COLO668 (cell line): ENCODE measurements around the gene CSF1.

Experiments used
- DNase-seq: peaks from one replicate; lab custom pipeline; 2025; ENCODE audit not compliant: unreplicated experiment; lab: John Stamatoyannopoulos, UW

CSF1 gene

DNA sequence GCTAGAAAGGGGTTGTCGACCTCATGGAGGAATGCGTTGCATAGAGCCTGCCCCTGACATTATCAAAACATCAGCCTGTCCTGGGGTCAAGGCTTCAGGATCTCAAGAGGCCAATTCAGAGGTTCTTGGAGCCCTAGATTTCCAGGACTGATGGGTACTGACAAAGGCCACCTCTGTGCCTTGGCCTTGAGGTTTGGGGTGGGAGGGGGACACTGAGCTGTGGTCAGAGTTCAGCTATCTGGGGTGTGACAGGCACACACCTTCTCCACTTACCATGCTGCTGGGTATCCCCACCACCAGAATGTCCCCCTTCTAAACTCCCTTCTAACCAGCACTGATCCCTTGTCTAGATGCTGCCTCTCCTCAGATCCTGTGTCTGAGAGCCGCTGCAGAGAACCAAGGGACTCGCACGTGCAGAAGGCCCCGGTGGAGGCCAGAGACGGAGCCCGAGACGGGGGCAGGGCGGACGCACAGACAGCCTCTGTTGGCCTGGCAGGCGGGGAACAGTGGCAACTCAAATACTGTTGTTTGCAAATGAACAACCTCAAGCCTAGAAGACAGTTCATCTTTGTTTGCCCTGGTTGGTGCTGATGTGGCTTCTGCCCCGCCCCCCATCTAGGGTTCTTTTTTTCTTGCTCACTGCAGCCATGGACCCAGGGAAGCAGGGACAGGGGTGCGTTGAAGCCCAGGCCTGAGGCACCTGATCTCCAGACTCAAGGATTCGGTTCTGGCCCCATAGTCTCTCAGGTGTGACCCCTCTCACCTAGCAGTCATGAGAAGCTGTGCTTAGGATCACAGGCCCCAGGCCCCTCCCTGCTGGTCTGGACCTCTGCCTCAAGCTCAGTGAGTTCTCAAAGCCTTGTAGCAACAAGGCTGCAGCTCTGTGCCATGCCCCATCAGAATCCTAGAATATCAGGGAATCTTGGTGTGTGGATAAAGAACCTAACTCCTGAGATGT, 28.1 kb upstream of the CSF1 start:
- DNase-seq = no peak

DNA sequence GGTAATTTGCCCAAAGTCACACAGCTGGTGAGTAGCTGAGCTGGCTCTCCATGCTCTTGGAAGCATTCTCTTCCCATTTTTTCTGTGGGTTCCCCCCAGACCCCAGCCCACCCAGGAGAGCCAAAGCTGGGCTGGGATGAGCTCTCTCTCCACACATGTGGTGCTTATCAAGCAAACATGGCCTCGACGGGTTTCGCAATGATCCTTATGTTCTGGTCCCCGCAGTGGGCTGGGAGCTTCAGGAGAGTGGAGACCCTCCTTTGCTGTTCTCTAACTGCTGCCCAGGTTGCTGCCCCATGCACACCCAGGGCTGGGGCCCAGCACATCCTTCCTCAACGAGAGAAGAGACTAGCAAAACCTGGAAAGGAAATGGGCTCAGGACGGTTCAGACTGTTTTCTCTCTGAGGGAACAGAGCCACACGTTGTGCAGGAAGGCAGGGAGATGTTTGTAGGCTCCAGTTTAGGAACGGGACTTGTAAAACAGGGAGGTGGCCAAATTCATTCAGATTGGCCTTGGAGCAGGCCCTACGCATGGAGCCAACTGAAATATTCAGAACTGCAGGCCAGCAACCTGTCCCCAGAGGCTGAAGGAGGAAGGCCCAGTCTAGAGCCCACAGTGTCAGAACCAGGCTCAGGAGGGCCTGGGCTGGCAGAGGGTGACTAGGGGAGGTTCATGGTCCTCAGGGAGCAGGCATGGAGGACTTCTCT, 27.2 kb upstream of the CSF1 start:
- no peak for DNase-seq

- DNase-seq = no peak
Observed at GRCh38 chr1:109884242-109884891, 26.3 kb upstream of the CSF1 start.

DNA sequence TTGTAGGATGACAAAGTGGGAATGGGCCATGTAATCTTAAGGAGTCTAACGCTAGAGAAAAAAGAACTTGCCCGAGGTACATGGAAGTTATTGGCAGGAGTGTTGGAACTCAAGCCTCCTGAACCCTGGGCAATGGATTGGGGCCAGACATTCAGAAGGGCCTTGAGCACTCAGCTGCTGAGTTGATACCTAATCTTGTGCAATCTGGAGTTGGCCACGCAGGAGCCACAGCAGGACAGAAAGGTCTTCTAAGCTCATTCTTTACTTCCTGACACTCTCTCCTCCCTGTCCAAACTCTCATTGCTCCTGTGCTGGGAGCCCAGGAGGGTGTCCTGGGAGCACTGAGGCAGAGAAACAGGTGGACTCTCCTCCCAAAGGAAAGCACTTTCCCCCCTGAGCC, 25.1 kb upstream of the CSF1 start:
- no peak for DNase-seq

DNA sequence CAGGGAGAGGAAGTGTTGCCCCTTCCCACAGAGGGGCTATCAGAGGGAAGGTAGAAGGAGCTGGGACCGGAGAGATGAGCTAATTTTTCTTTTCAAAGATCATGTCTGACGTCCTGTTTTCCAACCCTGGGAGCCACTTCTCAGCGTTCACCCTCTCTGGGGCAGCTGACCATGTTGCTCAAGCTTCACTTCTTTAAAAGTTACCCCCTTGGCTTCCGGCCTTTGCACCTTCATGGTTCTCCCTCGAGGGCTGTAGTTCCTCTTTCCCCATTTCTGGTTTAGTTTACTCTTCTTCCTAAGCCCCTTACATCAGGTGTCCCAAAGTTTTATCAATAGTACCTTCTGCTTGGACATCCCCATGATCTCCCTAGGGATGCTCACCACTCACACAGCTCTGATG, 23.8 kb upstream of the CSF1 start:
- no peak for DNase-seq

DNA sequence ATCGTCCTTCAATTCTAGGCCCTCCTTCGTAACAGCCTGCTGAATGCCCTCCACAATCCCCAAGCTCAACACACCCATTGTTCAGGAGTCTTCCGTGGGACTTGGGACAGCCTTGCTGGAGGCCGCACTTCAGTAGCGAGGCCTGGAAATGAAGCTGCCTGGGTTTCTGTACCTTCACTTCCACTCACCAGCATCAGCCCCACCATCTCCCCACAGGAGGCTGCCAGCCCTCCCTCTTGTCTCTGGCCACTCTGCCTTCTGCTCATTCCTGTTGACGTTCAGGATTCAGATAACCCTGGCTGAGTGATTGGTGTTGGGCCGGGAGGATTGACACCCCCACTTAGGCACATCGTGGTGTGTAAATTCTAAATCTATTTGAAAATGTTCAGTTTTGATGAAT, 23.4 kb upstream of the CSF1 start:
- DNase-seq = no peak

DNA sequence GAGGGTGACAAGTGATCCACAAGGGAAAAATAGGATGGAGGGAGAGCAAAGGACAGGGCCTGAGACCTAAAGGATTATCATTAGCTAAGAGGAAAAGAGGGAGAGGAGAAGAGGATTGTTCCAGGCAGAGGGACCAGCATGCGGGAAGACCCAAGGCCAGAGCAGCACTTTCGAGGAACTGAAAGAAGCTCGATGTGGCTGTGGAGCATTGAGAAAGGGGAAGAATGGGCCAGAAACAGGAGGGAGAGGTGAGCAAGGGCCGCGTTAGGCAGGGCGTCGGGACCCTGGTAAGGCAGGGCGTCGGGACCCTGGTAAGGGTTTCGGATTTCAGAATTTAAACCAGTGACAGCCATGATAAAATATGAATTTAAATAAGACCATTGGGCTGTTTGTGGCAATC, 22.8 kb upstream of the CSF1 start:
- DNase-seq = no peak

- no peak for DNase-seq
Observed at GRCh38 chr1:109889094-109889493, 21.6 kb upstream of the CSF1 start.

DNA sequence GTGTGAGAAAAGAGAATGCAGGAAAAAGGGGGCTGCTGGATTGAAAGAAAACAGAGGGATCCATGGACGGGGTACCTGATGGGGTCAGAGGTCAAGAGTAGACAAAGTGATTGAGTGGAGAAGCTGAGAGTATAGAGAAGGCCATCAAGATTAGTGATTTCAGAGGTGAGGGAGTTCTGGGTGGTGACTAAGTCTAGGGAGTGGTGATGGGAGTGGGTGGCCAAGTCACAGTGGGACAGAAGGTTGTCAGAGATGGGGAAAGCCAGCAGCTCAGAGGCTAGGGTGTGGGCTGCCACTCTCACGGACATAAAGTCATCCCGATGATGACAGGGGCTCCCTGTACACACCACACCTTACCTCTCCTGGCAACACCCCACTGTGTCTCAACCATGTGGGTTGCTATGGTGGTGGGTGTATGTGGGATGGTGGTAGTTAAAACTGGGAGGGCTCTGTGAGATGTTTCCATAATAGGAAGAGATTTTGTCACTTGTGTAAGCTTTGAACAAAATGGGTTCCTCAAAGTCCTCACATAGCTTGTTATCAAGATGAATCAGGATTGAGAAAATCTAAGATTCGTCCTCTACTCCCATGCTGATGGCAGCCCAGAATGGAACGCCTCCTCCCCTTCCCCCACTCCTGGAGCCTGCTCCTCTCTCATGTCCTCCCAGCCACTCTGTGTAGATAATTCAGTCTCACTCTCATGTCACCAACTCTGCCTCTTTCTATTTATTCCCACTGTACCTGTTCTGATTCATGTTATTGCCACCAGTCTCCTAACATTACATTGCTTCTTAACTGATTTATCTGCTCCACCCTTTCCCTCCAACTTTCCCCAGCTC, 20.3 kb upstream of the CSF1 start:
- no peak for DNase-seq

- peak; percentile 27 for DNase-seq
Observed at GRCh38 chr1:109891930-109892329, 18.7 kb upstream of the CSF1 start.

DNA sequence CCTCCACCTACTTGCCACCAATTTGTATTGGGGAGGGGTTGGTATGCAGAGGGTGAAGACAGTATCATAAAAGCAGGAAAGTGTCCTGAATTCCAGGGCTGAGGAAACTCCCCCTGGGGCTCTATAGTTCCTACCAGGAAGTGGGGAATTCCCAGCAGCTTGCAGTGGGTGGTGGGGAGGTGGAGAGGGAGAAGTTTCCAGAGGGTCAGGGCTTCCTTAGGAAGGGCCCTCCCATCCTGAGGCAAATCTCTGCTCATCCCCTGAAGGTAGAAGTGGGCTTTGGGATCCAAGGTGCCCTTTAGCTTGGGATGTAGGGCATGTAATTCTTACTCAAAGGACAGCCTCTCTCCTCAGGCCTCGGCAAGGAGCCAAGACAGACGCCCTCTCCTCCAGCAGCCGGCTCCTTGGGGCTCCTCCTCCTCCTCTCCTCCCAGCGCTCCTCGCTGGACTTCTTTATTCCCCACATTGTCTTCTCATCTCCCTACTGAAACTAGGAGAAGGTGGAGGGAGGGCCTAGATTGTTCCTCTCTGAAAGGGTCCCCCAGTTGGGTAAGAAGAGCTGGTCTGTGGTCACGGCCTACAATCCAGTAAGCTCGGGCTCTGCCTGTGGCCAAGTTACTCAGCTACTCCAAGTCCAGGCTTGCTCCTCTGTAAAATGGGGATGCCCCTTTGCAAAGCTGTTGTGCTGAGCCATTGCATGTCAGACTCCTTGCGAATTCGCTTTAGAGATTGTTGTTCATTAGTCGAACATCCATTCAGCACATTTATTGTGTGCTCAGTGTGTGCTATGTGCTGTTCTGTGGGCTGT, 17.9 kb upstream of the CSF1 start:
- DNase-seq = no peak

DNA sequence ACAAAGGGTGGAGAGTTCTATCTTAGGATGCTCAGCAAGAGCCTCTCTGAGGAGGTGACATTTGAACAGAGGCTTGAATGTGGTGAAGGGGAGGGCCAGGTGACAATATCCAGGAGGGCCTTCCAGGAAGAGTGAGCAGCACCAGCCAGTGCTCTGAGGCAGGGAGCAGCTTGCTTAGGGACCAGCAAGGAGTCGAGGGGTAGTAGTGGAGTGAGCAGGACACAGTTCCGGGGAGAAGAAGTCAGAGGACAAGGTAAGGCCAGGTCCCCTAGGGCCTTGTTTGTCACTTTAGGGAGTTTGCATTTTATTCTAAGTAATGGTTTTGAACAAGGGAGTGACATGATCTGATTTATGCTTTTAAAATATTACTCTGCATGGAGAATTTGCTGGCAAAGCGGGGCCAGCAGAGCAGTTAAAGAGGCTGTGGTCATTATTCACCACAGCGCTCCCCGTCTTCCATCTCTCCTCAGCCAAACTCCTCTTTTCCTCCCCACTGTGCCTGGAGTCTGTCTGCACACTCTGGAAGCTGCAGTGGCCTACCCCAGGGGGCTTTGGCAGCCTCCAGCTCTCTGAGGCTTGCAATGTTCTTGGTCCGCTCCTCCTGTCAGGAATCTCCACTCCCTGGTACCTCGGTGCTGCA, 17.0 kb upstream of the CSF1 start:
- no peak for DNase-seq

DNA sequence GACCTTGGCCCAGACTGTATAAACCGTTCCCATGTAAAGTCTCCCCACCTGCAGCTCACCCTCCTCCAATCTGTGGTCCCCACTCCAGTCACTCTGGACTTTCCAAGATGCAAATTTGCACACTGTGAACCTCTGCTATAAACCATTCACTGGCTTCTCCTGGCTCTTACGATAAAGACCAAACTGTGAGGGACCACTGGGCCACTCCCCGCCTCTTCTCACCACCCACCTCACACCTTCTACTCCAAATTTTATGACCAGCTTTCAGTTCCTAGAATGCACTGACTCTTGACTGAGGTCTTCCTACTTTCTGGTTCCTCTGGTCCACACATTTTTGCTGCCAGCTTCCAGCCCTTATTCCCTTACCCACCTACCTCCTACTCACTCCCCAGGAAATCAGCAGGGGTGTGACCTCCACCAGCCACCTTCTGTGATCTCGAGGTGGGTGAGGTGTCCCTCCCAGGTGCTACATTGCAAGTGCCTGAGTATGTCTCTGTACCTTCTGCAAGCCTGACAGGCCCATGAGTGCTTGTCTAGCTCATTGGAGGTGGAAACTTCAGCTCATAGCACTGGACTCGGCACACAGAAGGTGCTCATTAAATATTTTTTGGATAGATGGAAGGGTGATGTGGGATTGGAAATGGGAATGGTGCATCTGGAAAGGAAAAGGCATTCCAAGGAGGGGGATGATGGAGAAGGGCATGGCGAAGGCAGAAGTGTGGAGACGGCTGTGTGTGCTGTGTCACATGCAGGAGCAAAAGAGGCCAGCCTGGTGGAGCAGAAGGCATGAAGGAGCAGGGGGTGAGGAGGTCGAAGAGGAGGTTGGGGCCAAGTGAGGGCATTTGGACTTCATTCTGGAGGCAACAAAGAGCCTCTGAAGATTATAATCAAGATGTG, 15.6 kb upstream of the CSF1 start:
- DNase-seq = no peak

DNA sequence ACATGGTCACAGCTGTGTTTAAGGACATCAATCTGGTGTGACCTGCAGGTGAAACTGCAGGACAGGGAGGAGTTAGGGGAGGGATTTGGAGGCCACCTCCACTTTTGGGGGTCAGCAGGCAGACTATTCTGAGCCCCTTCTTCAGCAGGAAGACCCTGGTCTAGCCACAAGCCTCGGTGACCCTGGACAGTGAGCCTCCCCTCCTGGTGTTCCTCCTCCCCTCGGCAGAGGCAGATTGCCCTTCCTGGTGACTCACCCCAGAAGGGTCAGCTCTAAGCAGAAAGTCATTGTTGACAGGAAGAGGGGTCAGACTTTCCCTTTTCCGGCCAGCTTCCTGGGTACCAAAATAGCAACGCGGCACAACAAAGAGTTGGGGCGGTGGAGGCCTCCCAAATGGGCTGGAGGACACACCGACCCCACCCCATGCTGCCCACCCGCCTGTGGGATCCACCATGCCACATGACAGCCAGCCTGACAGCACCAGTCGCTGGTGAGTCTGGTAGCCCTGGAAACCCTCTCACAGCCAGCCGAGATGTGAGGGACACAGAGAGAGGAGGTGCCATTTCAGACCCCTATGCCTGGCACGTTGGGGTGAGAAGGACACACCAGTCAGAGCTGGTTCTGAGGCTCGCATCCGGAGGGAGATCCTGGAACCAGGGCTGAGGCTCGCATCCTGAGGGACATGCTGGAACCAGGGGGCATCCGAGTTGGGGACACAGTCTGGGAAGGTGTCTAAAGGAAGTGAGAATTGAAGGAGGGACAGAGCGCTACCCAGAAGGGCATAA, 14.7 kb upstream of the CSF1 start:
- no peak for DNase-seq

DNA sequence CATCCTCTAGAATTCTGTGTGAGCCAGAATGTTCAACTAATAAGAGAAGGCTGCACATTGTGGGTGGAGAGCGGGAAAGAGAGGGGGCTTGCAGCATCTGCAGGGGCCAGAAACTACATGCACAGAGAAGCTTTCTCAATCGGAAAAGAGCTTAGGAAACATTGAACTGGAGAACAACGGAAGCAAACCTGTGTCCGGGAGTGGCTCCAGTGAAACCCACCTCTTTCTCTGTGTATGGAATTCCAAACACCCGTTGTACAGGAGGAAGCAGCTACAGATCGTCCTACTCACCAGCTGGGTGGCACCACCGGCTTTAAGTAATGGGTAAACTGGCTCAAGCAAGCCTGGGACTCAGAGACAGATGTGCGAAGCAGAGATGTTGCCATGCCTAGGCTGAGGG, 14.0 kb upstream of the CSF1 start:
- no peak for DNase-seq

DNA sequence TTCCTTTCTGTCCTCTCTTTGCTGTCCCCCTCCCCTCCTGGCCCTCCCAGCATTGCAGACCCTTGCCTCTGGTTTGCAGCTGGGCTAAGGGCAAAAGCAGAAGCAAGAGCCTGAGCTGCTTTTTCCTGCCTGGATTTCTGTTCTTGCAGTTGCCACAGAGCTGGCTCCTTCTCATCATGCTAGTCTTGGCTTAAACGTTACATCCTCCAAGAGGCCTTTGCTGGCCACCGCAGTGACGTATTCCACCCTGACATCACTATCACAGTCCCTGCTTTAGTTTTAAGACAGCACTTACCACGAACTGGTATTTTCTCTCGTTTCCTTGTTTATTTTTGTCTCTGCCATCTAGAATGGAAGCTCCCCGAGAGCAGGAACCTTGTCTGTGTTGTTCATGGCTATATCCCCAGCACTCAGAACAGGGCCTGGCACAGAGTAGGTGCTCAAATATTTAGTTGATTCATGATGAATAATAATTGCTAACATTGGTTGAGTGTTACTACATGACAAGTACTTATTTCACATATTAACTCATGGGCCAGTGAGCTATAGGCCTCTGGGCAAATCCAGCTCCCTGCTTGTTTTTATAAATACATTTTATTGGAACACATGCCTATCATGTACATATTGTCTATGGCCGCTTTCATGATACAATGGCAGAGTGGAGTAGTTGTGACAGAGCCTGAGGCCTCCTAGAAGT, 13.2 kb upstream of the CSF1 start:
- no peak for DNase-seq

- no peak for DNase-seq
Observed at GRCh38 chr1:109898842-109899241, 11.8 kb upstream of the CSF1 start.
